Subcutaneous abdominal adipose tissue (tissue), 5 donors: Measurements from ENCODE around the gene NCL.

Experiments
- H3K27ac ChIP-seq: one replicate; pipeline ENCODE4 v1.7.0; 2013; ENCODE audit warnings: low read depth, mild to moderate bottlenecking, inconsistent platforms, low read length, moderate library complexity
- H3K27me3 ChIP-seq, 5 donors: one replicate each; pipeline ENCODE4 v1.7.0; 2013; ENCODE audit warnings: low read length in 5 of 5, inconsistent platforms in 1 of 5; ENCODE audit not compliant: control insufficient read depth in 5 of 5, insufficient read depth in 4 of 5
- H3K36me3 ChIP-seq, 5 donors: one replicate each; pipeline ENCODE4 v1.7.0; 2013; ENCODE audit warnings: low read length in 5 of 5; ENCODE audit not compliant: control insufficient read depth in 5 of 5, insufficient read depth in 5 of 5
- H3K4me1 ChIP-seq, 5 donors: one replicate each; pipeline ENCODE4 v1.7.0; 2013; ENCODE audit warnings: low read length in 5 of 5, mild to moderate bottlenecking in 3 of 5, moderate library complexity in 1 of 5; ENCODE audit not compliant: control insufficient read depth in 5 of 5, insufficient read depth in 5 of 5
- H3K4me3 ChIP-seq, 5 donors: one replicate each; pipeline ENCODE4 v1.7.0; 2013; ENCODE audit warnings: low read length in 5 of 5, low read depth in 1 of 5
- H3K9ac ChIP-seq, 5 donors: one replicate each; pipeline ENCODE4 v1.7.0; 2013; ENCODE audit warnings: low read length in 5 of 5, mild to moderate bottlenecking in 4 of 5, moderate library complexity in 3 of 5
- H3K9me3 ChIP-seq, 5 donors: one replicate each; pipeline ENCODE4 v1.7.0; 2013; ENCODE audit warnings: low read length in 5 of 5; ENCODE audit not compliant: control insufficient read depth in 5 of 5
- donor health status: healthy.
- donor health status: healthy.
- donor health status: healthy.
- donor health status: healthy.
- donor health status: healthy.

Gene NCL

GRCh38 chr2:231460073-231460835, 4.0 kb downstream of the NCL start:
- H3K27ac ChIP-seq: no peak overlapping the region
- no peaks in the 10 kb centered on the region for H3K9me3 ChIP-seq
- H3K4me3 ChIP-seq: no peak overlapping the region
- no peaks in the 10 kb centered on the region for H3K27me3 ChIP-seq
- no peak overlapping the region for H3K9ac ChIP-seq
- peaks cover 7 to 33% (median 26%) of the 10 kb centered on the region in 5 donors for H3K4me1 ChIP-seq
- H3K36me3 ChIP-seq: peaks cover 65 to 76% (median 75%) of the 10 kb centered on the region in 5 donors

- Histone ChIP-seq H3K36me3 (peaks cover 73 to 95% (median 94%) of the 10 kb centered on the region in 5 donors), H3K27me3 (no peaks in the 10 kb centered on the region), H3K9me3 (no peaks in the 10 kb centered on the region), H3K27ac (no peak overlapping the region), H3K9ac (no peak overlapping the region), H3K4me3 (no peak overlapping the region), H3K4me1 (peaks cover 7 to 19% (median 15%) of the 10 kb centered on the region in 5 donors)
Observed at GRCh38 chr2:231458368-231458767, 5.9 kb downstream of the NCL start.

- H3K9me3 ChIP-seq: no peaks in the 10 kb centered on the region
- H3K4me1 ChIP-seq: peaks cover 0 to 8% (median 2%) of the 10 kb centered on the region in 5 donors
- no peak overlapping the region for H3K9ac ChIP-seq
- no peak overlapping the region for H3K4me3 ChIP-seq
- no peak overlapping the region for H3K27ac ChIP-seq
- H3K36me3 ChIP-seq: peaks cover 63 to 96% (median 93%) of the 10 kb centered on the region in 5 donors
- H3K27me3 ChIP-seq: no peaks in the 10 kb centered on the region
Observed at GRCh38 chr2:231457101-231457500, 7.2 kb downstream of the NCL start.

- Histone ChIP-seq H3K9me3 (no peaks in the 10 kb centered on the region), H3K4me1 (peaks cover 0 to 3% (median 0%) of the 10 kb centered on the region in 5 donors), H3K4me3 (no peak overlapping the region), H3K27me3 (no peaks in the 10 kb centered on the region), H3K9ac (no peak overlapping the region), H3K36me3 (peaks cover 59 to 90% (median 87%) of the 10 kb centered on the region in 5 donors), H3K27ac (no peak overlapping the region)
Observed at GRCh38 chr2:231456295-231457004, 7.8 kb downstream of the NCL start.

- no peak overlapping the region for H3K9ac ChIP-seq
- no peaks in the 10 kb centered on the region for H3K9me3 ChIP-seq
- peaks cover 55 to 84% (median 81%) of the 10 kb centered on the region in 5 donors for H3K36me3 ChIP-seq
- H3K27ac ChIP-seq: no peak overlapping the region
- no peak overlapping the region for H3K4me3 ChIP-seq
- peaks cover 0 to 3% (median 0%) of the 10 kb centered on the region in 5 donors for H3K4me1 ChIP-seq
- no peaks in the 10 kb centered on the region for H3K27me3 ChIP-seq
Observed at GRCh38 chr2:231455890-231456289, 8.4 kb downstream of the NCL start.

GRCh38 chr2:231455222-231455621, 9.1 kb downstream of the NCL start:
- no peak overlapping the region for H3K27ac ChIP-seq
- H3K4me3 ChIP-seq: no peak overlapping the region
- no peak overlapping the region for H3K9ac ChIP-seq
- peaks cover 0 to 3% (median 0%) of the 10 kb centered on the region in 5 donors for H3K4me1 ChIP-seq
- no peaks in the 10 kb centered on the region for H3K9me3 ChIP-seq
- H3K36me3 ChIP-seq: peaks cover 50 to 77% (median 75%) of the 10 kb centered on the region in 5 donors
- H3K27me3 ChIP-seq: no peaks in the 10 kb centered on the region

- Histone ChIP-seq H3K4me1 (peaks cover 0 to 3% (median 0%) of the 10 kb centered on the region in 5 donors), H3K27ac (no peak overlapping the region), H3K36me3 (peaks cover 45 to 69% (median 67%) of the 10 kb centered on the region in 5 donors), H3K9me3 (no peaks in the 10 kb centered on the region), H3K4me3 (no peak overlapping the region), H3K9ac (no peak overlapping the region), H3K27me3 (no peaks in the 10 kb centered on the region)
Observed at GRCh38 chr2:231454361-231454791, 9.9 kb downstream of the NCL start.

GRCh38 chr2:231452799-231453508, 11.3 kb downstream of the NCL start:
- Histone ChIP-seq H3K4me1 (peaks cover 0 to 3% (median 0%) of the 10 kb centered on the region in 5 donors), H3K4me3 (no peak overlapping the region), H3K36me3 (peaks cover 32 to 55% (median 53%) of the 10 kb centered on the region in 5 donors), H3K27me3 (no peaks in the 10 kb centered on the region), H3K9ac (no peak overlapping the region), H3K27ac (no peak overlapping the region), H3K9me3 (no peaks in the 10 kb centered on the region)

- H3K27me3 ChIP-seq: no peaks in the 10 kb centered on the region
- no peaks in the 10 kb centered on the region for H3K9me3 ChIP-seq
- peaks cover 10 to 31% (median 29%) of the 10 kb centered on the region in 5 donors for H3K36me3 ChIP-seq
- H3K4me1 ChIP-seq: peaks cover 0 to 3% (median 0%) of the 10 kb centered on the region in 5 donors
- H3K27ac ChIP-seq: no peak overlapping the region
- H3K4me3 ChIP-seq: no peak overlapping the region
- no peak overlapping the region for H3K9ac ChIP-seq
Observed at GRCh38 chr2:231450548-231450989, 13.7 kb downstream of the NCL start.
